Measurements from ENCODE around the gene ALPK3. TPM values are rescaled to one million over a fixed set of nuclear protein-coding genes. Genes with fewer than 3 reads are reported as not detected.

The ALPK3 gene
- total and polyA plus RNA-seq, 2 experiments from 2014 or later = 3.7 to 29.7 TPM

DNA sequence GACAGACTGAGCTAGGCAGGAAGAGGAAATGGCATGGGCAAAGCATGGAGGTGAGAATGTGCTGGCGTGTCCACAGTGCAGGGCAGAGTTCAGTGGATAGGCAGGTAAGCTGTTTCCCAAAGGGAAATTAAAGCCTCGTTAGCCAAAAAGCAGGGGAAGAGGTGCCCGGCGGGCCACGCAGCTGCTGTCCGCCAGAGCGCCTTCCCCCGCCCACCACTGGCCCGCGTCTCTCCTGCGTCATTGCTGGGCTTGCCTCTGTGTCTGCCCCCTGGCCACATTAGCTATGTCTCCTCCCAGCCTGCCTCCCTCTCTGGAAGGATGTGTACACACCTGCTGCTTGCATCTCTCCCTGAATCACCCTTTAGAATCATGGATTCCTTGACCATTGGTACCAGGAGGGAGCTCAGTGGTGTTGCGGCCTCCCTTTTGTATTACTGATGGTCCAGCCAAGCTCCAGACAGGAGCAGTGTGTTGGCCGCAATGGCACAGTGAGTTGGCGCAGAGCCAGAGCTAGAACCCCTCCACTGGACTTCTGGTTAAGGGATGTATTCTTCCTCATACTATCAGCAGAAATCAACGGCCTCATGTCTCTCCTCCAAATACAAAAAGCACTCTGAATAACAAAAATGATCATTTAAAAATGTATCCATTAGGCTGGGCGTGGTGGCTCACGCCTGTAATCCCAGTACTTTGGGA is 93.9 kb downstream of the ALPK3 start (continued):
- TF ChIP-seq, protein P1, sequence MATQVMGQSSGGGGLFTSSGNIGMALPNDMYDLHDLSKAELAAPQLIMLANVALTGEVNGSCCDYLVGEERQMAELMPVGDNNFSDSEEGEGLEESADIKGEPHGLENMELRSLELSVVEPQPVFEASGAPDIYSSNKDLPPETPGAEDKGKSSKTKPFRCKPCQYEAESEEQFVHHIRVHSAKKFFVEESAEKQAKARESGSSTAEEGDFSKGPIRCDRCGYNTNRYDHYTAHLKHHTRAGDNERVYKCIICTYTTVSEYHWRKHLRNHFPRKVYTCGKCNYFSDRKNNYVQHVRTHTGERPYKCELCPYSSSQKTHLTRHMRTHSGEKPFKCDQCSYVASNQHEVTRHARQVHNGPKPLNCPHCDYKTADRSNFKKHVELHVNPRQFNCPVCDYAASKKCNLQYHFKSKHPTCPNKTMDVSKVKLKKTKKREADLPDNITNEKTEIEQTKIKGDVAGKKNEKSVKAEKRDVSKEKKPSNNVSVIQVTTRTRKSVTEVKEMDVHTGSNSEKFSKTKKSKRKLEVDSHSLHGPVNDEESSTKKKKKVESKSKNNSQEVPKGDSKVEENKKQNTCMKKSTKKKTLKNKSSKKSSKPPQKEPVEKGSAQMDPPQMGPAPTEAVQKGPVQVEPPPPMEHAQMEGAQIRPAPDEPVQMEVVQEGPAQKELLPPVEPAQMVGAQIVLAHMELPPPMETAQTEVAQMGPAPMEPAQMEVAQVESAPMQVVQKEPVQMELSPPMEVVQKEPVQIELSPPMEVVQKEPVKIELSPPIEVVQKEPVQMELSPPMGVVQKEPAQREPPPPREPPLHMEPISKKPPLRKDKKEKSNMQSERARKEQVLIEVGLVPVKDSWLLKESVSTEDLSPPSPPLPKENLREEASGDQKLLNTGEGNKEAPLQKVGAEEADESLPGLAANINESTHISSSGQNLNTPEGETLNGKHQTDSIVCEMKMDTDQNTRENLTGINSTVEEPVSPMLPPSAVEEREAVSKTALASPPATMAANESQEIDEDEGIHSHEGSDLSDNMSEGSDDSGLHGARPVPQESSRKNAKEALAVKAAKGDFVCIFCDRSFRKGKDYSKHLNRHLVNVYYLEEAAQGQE (IDR thresholded peaks at IDR 0.05; ENCODE audit: unreplicated experiment) = no peak
- TF ChIP-seq EZH2phosphoT487 (IDR thresholded peaks at IDR 0.05; ENCODE audit: unreplicated experiment) (no peak), EZH2 (IDR thresholded peaks at IDR 0.05; ENCODE audit: low read depth, unreplicated experiment) (no peak), JUNB (IDR thresholded peaks at IDR 0.05; ENCODE audit: unreplicated experiment) (no peak), STAT1 (IDR thresholded peaks at IDR 0.05; ENCODE audit: unreplicated experiment) (no peak), POLR2AphosphoS5 (IDR thresholded peaks at IDR 0.05; ENCODE audit: low read depth) (no peak)

DNA sequence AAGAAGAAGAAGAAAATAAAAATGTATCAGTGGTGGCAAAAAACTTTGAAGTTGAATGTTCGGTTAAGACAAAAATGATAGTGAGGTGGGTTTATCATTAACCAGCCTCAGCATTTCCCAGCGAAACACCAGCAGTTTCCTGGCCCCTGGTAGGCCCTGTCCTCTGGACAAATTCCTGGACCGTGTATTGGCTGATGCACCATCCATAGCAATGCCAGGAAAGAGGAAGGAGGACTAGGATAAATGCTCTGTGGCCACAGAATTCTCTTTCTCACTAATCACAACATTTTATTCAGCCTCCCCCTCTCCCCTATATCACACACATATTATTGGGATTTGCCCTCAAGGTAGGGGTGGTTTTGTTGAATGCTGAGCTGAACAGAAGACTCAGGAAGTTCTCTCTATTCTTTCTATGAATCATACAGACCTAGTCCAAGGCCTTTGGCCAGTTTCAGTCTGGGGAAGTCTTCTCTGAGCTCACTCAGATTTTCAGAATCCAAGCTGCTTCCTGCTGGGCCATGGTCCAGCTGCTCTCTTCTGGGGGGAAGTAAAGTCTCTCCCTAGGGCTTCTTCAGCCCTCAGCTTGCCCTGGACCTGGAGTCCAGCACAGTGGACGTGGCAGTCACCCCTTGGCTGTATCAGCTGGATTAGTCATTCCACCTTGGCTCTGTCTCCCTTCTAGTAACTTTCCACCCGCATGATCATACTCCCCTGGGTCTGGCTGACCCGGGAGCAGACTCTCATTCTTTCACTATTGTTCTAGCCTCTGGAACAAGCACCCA is 94.9 kb downstream of the ALPK3 start:
- Mint-ChIP-seq H3K4me1 (peaks cover 12% of the 10 kb centered on the region), H3K36me3 (ENCODE audit: low read depth) (no peaks in the 10 kb centered on the region), H3K27me3 (ENCODE audit: insufficient read depth, low read depth, poor library complexity) (peaks cover 2% of the 10 kb centered on the region), H3K9me3 (no peaks in the 10 kb centered on the region; the same call in 2 of the 3 replicates), H3K27ac (no peak overlapping the region; the same call in 1 of the 2 replicates), H3K4me3 (no peak overlapping the region)
- H3K4me3 ChIP-seq = no peak overlapping the region
- no peak for DNase-seq (ENCODE audit: low spot score)
- H3K36me3 ChIP-seq (ENCODE audit: insufficient read depth) = no peaks in the 10 kb centered on the region
- H3K27me3 ChIP-seq (ENCODE audit: insufficient read depth) = no peaks in the 10 kb centered on the region
- no peak overlapping the region for H2AFZ ChIP-seq
- no peak for ATAC-seq
- no peaks in the 10 kb centered on the region for H4K20me1 ChIP-seq (replicated peaks; ENCODE audit: insufficient read depth)
- H3K4me1 ChIP-seq (ENCODE audit: insufficient read depth) = no peaks in the 10 kb centered on the region
- no peak overlapping the region for H3K4me2 ChIP-seq
- H3K79me2 ChIP-seq (replicated peaks; ENCODE audit: insufficient read depth) = no peaks in the 10 kb centered on the region
- TF ChIP-seq, protein P2, sequence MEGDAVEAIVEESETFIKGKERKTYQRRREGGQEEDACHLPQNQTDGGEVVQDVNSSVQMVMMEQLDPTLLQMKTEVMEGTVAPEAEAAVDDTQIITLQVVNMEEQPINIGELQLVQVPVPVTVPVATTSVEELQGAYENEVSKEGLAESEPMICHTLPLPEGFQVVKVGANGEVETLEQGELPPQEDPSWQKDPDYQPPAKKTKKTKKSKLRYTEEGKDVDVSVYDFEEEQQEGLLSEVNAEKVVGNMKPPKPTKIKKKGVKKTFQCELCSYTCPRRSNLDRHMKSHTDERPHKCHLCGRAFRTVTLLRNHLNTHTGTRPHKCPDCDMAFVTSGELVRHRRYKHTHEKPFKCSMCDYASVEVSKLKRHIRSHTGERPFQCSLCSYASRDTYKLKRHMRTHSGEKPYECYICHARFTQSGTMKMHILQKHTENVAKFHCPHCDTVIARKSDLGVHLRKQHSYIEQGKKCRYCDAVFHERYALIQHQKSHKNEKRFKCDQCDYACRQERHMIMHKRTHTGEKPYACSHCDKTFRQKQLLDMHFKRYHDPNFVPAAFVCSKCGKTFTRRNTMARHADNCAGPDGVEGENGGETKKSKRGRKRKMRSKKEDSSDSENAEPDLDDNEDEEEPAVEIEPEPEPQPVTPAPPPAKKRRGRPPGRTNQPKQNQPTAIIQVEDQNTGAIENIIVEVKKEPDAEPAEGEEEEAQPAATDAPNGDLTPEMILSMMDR (conservative IDR thresholded peaks at IDR 0.05; ENCODE audit: low read depth in 2 of 2) = no peak
- no peak for TF ChIP-seq EZH2phosphoT487 (IDR thresholded peaks at IDR 0.05; ENCODE audit: unreplicated experiment)
- no peak for TF ChIP-seq ZNF331 (CRISPR knock-in tag; IDR thresholded peaks at IDR 0.05; ENCODE audit: low read depth)
- no peak for TF ChIP-seq EZH2 (IDR thresholded peaks at IDR 0.05; ENCODE audit: low read depth, unreplicated experiment)
- H3K27ac ChIP-seq (ENCODE audit: low read depth) = no peak overlapping the region
- H3K9me2 ChIP-seq (ENCODE audit: insufficient read depth) = no peaks in the 10 kb centered on the region
- no peaks in the 10 kb centered on the region for H3F3A ChIP-seq (replicated peaks; ENCODE audit: low read depth)

All from GM23338 (cell line).